Neutrophil (primary cell): Measurements from ENCODE around the gene RHOH.
"Not testable (repeated sequence)": the region's sequence is repeated elsewhere in the genome, so short reads cannot be mapped to it uniquely, and the experiment has no call there.

Experiments used
- H3K27ac ChIP-seq: fragments of 200-600 bp; sonication (generic); 2 replicates; pipeline ENCODE4 v1.5.1; 2016; ENCODE audit warnings: mild to moderate bottlenecking, moderate library complexity
- H3K27me3 ChIP-seq: fragments of 200-600 bp; sonication (generic); 2 replicates; pipeline ENCODE4 v1.6.0; 2016; ENCODE audit warnings: mild to moderate bottlenecking
- H3K36me3 ChIP-seq: fragments of 200-600 bp; sonication (generic); 2 replicates; pipeline ENCODE4 v1.5.1; 2017
- H3K4me1 ChIP-seq, 2 experiments: fragments of 200-600 bp in 1 of 2; sonication (generic) in 1 of 2; 1 replicate in 1 of 2; 2 replicates in 1 of 2; pipeline versions ENCODE4 v1.5.1 to v1.6.1; 2013 to 2016; ENCODE audit warnings: low read depth in 1 of 2, low read length in 1 of 2, mild to moderate bottlenecking in 1 of 2, moderate library complexity in 1 of 2; ENCODE audit not compliant: control insufficient read depth in 1 of 2, insufficient read depth in 1 of 2
- H3K4me3 ChIP-seq, 2 experiments: fragments of 200-600 bp in 1 of 2; sonication (generic) in 1 of 2; 1 replicate in 1 of 2; 2 replicates in 1 of 2; pipeline ENCODE4 v1.5.1; 2013 to 2016; ENCODE audit warnings: low read depth in 1 of 2, low read length in 1 of 2, mild to moderate bottlenecking in 1 of 2, moderate library complexity in 1 of 2
- H3K9me3 ChIP-seq: fragments of 200-600 bp; sonication (generic); 2 replicates; pipeline ENCODE4 v1.5.1; 2016
- TF ChIP-seq, protein P1 (sequence below): fragments of 200-600 bp; sonication (generic); IDR thresholded peaks from 2 replicates; pipeline ENCODE4 v1.5.1; 2016; ENCODE audit warnings: antibody characterized with exemption

Gene RHOH

DNA sequence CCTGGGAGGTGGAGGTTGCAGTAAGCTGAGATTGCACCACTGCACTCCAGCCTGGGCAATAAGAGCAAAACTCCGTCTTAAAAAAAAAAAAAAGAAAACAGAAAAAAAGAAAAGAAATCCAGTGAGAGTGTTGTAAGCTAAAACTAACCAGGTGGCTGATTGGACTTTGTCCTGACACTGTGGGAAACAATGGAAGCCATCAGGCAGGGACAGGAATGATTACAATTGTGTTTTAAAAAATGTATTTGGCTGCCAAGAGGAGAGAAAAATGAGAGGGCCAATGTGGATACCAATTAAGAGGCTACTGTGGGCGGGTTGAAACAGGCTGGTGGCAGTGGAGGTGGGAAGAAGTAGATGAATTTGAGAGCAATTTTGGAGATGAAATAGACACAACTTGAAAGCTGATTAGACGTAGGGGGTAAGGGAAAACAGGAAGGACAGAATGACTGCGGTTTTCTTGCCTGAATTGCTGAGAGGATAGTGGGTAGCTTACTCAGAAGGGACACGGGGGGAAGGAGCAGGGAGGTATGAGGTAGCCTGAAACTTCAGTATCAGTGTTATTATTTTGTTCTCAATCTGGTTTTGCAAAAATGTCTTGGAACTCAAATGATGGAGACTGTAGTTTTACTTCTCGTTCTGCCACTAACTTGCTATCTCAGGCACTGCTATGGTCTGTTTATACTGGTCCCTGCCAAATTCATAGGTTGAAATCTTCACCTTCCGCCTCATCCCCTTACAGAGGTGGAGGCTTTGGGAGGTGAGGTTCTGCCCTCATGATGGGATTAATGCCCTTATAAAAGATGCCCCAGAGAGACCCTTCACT lies 92.7 kb downstream of the RHOH start:
- H3K4me1 ChIP-seq = peaks cover 8 to 14% of the 10 kb centered on the region in 2 experiments
- H3K27me3 ChIP-seq = no peaks in the 10 kb centered on the region
- H3K9me3 ChIP-seq = no peaks in the 10 kb centered on the region
- H3K4me3 ChIP-seq = no peak overlapping the region
- no peaks in the 10 kb centered on the region for H3K36me3 ChIP-seq
- no peak overlapping the region for H3K27ac ChIP-seq
- TF ChIP-seq, protein P1, sequence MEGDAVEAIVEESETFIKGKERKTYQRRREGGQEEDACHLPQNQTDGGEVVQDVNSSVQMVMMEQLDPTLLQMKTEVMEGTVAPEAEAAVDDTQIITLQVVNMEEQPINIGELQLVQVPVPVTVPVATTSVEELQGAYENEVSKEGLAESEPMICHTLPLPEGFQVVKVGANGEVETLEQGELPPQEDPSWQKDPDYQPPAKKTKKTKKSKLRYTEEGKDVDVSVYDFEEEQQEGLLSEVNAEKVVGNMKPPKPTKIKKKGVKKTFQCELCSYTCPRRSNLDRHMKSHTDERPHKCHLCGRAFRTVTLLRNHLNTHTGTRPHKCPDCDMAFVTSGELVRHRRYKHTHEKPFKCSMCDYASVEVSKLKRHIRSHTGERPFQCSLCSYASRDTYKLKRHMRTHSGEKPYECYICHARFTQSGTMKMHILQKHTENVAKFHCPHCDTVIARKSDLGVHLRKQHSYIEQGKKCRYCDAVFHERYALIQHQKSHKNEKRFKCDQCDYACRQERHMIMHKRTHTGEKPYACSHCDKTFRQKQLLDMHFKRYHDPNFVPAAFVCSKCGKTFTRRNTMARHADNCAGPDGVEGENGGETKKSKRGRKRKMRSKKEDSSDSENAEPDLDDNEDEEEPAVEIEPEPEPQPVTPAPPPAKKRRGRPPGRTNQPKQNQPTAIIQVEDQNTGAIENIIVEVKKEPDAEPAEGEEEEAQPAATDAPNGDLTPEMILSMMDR = no peak

DNA sequence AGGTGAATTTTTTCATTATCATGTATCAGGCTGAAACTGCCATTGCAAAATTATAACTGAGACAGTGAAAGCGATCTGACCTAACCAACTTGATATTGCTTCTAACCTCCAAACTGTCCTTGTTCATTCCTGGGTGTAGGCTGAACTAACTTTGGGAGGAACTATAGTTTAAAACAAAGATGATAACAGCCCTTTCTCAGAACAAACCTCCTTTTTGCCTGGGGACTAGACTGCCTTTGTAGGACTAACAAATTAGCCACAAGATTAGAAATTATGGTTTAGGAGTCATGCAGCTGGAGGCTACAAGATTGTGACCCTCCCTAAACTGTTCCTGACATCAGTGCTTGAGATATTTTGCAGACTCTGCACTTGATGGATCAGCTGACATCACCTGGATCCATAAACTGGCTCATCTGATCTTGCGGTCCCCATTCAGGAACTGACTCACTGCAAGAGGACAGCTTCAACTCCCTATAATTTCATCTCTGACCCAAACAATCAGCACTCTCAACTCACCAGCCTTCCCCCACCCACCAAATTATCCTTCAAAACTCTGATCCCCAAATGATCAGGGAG lies 93.9 kb downstream of the RHOH start:
- not testable (repeated sequence) for H3K9me3 ChIP-seq, H3K27me3 ChIP-seq, H3K27ac ChIP-seq, H3K4me3 ChIP-seq, H3K36me3 ChIP-seq
- H3K4me1 ChIP-seq = peaks cover 8 to 14% of the 10 kb centered on the region in 2 experiments

DNA sequence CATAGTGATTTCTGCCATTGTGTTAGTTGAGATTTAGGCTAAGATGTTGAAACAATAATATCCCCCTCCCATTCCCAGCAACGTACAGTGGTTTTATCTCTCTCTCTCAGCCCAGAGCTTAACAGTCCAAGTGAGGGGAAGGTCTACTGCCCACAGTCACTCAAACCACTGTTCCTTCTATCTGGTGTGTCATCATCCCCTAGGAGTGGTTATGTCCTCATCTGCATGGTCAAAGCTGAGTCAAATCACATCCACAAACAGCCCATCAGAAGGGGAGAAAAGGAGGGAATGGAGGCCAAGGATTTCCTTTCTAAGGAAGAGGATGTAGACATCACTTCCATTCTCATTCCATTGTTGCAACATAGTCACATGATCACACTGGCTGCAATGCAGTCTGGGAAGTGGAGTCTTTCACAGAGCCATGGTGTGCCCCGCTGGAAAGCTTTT lies 95.5 kb downstream of the RHOH start:
- H3K4me1 ChIP-seq = peaks cover 12 to 18% of the 10 kb centered on the region in 2 experiments
- no peaks in the 10 kb centered on the region for H3K36me3 ChIP-seq
- H3K4me3 ChIP-seq = no peak overlapping the region
- no peaks in the 10 kb centered on the region for H3K9me3 ChIP-seq
- no peak overlapping the region for H3K27ac ChIP-seq
- H3K27me3 ChIP-seq = no peaks in the 10 kb centered on the region
- TF ChIP-seq, protein P1 = no peak

DNA sequence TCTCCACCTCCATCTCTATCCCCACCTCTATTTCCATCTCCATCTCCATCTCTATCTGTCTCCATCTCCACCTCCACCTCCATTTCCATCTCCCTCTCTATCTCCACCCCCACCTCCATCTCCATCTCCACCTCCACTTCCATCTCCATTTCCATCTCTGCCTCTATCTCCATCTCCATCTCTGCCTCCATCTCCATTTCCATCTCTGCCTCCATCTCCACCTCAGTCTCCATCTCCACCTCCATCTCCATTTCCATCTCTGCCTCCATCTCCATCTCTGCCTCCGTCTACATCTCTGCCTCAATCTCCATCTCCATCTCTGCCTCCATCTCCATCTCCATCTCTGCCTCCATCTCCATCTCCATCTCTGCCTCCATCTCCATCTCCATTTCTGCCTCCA lies 97.5 kb downstream of the RHOH start:
- Histone ChIP-seq H3K27me3 (no peaks in the 10 kb centered on the region), H3K27ac (no peak overlapping the region), H3K4me1 (peaks cover 16 to 26% of the 10 kb centered on the region in 2 experiments), H3K36me3 (no peaks in the 10 kb centered on the region), H3K4me3 (no peak overlapping the region), H3K9me3 (no peaks in the 10 kb centered on the region)
- TF ChIP-seq, protein P1 = no peak

DNA sequence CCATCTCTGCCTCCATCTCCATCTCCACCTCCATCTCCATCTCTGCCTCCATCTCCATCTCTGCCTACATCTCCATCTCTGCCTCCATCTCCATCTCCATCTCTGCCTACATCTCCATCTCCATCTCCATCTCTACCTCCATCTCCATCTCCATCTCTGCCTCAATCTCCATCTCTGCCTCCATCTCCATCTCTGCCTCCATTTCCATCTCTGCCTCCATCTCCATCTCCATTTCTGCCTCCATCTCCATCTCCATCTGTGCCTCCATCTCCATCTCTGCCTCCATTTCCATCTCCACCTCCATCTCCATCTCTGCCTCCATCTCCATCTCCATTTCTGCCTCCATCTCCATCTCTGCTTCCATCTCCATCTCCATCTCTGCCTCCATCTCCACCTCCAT lies 98.2 kb downstream of the RHOH start:
- peaks cover 9 to 20% of the 10 kb centered on the region in 2 experiments for H3K4me1 ChIP-seq
- not testable (repeated sequence) for H3K36me3 ChIP-seq, H3K9me3 ChIP-seq, H3K27ac ChIP-seq, H3K4me3 ChIP-seq, H3K27me3 ChIP-seq

DNA sequence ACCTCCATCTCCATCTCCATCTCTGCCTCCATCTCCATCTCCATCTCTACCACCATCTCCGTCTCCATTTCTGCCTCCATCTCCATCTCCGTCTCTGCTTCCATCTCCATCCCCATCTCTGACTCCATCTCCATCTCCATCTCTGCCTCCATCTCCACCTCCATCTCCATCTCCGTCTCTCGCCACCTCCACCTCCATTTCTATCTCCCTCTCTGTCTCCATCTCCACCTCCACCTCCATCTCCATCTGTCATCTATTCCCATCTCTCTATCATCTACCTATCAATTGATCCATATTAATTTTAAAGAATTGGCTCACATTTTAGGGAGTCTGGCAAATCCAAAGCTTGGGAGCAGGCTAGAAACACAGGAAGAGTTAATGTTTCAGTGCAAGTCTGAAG lies 98.7 kb downstream of the RHOH start:
- Histone ChIP-seq H3K27me3 (no peaks in the 10 kb centered on the region), H3K9me3 (no peaks in the 10 kb centered on the region), H3K4me3 (no peak overlapping the region), H3K4me1 (peaks cover 9 to 16% of the 10 kb centered on the region in 2 experiments), H3K27ac (no peak overlapping the region), H3K36me3 (no peaks in the 10 kb centered on the region)
- TF ChIP-seq, protein P1 = no peak
